NCI-H1105 (cell line): ENCODE measurements around the gene ATF1.
"Not testable (repeated sequence)": the region's sequence is repeated elsewhere in the genome, so short reads cannot be mapped to it uniquely, and the experiment has no call there.

Source experiments
- DNase-seq: peaks from one replicate; lab custom pipeline; 2025; lab: John Stamatoyannopoulos, UW

Gene ATF1

DNA sequence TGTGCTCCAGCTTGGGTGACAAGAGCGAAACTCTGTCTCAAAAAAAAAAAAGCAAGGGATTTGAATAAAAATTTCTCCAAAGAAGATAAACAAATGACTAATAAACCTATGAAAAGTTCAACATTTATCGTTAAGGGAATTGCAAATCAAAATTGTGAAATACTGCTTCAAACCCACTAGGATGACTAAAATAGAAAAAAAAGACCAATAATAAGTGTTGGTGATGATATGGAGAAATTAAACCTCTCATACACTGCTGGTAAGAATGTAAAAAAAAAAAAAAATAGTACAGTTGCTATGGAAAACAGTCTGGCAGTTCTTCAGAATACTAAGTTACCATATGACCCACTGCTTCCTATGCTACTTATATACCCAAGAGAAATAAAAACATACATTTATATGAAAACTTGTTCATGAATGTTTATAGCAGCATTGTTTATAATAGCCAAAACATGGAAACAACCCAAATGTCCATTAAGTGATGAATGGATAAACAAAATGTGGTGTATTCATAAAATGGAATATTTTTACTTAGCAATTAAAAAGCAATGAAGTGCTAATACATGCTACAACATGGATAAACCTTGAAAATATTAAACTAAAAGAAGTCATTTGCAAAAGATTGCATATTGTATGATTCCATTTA lies 39.5 kb downstream of the ATF1 start:
- no peak for DNase-seq

DNA sequence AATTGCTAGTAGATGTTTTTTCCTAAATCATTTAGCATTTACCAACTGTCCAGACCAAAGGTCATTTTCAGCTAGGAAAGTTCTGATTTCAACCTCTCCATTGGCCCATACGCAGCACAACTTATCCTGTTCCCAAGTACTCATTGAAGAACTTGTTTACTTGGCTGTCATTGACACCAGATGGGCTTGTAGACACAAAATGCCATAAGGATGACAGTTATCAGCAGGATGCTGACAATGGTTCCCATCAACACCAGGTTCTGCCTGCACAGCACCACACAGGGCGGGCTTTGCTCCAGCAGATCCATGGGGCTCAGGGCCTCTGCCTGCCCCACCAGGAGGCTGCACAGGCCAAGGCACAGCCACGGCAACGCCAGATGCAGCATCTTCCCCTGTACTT lies 42.3 kb downstream of the ATF1 start:
- no peak for DNase-seq

DNA sequence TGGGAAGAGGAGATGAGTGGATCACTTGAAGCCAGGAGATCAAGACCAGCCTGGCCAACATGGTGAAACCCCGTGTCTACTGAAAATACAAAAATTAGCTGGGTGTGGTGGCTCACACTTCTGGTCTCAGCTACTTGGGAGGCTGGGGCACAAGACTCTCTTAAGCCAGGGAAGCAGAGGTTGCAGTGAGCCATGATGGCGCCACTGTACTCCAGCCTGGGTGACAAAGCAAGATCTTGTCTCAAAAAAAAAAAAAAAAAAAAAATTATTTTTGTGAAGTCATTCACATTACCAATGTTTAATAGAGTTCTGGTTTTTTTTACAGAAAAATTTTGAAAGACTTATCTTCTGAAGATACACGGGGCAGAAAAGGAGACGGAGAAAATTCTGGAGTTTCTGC lies 45.2 kb downstream of the ATF1 start:
- not testable (repeated sequence) for DNase-seq

DNA sequence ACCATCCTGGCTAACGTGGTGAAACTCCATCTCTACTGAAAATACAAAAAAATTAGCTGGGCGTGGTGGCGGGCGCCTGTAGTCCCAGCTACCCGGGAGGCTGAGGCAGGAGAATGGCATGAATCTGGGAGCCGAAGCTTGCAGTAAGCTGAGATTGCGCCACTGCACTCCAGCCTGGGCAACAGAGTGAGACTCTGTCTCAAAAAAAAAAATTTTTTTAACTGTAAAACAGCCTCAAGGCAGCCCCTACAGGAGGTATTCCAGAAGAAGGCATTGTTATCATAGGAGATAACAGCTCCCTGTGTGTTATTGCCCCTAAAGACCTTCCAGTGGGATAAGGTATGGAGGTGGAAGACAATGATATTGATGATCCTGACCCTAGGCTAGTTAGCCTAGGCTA lies 51.0 kb downstream of the ATF1 start:
- DNase-seq, result not testable (repeated sequence)

DNA sequence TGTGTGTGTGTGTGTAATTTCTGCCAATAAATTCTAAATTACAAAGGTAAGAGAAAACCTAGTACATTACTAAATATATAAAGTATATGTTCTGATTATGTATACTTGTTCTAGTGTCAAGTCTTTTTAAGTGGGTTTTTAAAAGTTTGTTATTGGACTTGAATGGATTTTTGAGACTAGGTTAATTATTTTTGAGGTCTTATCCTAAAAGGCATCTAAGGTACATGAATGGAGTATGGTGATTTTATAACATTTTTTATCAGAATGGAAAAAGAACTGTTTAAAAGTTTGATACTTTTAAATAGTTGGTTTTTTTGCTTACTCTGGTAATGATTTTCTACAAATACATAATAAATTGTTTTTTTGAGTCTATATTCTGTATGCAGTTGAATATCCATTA lies 56.3 kb downstream of the ATF1 start:
- no peak for DNase-seq

- no peak for DNase-seq
Observed at GRCh38 chr12:50822082-50822481, 58.2 kb downstream of the ATF1 start.

DNA sequence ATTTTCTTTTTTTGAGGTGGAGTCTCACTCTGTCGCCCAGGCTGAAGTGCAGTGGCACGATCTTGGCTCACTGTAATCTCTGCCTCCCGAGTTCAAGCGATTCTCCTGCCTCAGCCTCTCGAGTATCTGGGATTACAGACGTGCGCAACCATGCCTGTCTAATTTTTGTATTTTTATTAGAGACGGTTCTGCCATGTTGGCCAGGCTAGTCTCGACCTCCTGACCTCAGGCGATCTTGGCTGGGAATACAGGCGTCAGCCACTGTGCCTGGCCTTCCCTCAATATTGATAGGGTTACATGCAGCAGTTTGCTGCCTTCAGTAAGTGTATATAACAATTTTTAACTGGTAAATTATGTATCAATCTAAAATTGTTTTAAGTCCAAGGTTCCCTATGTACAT lies 59.8 kb downstream of the ATF1 start:
- not testable (repeated sequence) for DNase-seq

- DNase-seq, result no peak
Observed at GRCh38 chr12:50824914-50825313, 61.0 kb downstream of the ATF1 start.

DNA sequence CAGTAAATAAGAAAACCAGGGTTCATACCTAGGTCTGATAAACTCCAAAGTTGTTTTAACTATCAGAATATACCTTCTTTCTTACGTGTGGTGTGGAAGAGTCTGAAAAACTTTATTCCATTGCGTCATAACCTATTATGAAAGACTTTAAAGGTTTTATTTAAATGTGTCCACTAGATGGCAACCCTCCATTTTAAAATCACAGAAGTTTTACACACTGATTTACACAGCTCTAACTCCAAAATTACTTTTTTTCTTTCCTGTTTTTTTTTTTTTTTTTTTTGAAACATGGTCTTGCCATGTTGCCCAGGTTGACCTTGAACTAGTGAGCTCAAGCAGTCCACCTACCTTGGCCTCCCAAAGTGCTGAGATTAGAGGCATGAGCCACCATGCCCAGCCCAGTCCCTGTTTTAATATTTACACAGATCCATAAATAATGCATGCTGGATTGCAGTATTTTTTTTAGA lies 61.5 kb downstream of the ATF1 start:
- DNase-seq, result no peak

DNA sequence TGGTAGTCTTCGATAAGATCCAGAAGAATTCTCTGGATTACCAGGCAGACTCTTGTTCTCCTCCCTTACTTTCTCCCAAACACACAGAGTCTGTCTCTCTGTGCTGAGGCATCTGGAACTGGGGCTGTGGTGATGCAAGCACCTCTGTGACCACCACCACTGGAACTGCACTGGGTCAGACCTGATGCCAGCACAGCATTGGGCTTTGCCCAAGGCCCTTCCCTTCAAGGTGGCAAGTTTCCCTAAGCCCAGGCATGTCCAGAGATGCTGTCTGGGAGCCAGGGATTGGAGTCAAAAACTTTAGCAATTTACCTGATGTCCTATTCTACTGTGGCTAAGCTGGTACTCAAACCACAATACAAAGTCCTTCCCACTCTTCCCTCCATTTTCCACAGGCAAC lies 64.2 kb downstream of the ATF1 start:
- no peak for DNase-seq

DNA sequence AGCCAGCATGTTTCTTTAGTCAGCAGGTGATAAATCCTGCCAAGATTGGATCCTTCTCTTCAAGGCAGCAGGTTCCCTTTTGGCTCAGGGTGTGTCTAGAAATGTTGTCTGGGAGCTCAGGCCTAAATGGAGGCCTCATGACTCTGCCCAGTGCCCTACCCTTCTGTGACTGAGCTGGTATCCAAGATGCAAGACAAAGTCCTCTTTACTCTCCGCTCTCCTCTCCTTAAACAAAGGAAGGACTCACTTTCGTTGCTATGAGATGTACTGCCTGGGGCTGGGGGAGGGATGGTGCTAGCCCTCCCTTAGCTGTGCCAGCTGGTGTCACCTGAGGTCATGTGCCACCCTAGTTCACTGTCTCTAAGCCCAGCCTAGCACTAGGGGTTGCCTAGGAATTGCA lies 65.0 kb downstream of the ATF1 start:
- DNase-seq, result no peak

- not testable (repeated sequence) for DNase-seq
Observed at GRCh38 chr12:50833801-50834200, 69.9 kb downstream of the ATF1 start.

GRCh38 chr12:50839042-50839441 lies 75.1 kb downstream of the ATF1 start:
- DNase-seq, result no peak

GRCh38 chr12:50840809-50841487 lies 77.0 kb downstream of the ATF1 start:
- DNase-seq, result no peak

GRCh38 chr12:50841716-50842531 lies 78.0 kb downstream of the ATF1 start:
- DNase-seq, result no peak

- no peak for DNase-seq
Observed at GRCh38 chr12:50842637-50843493, 79.0 kb downstream of the ATF1 start, which contains the start of gene TMPRSS12. Gene TMPRSS12 (plus strand): TSS chr12:50842926. CDS start chr12:50842965, 39 bp downstream.

DNA sequence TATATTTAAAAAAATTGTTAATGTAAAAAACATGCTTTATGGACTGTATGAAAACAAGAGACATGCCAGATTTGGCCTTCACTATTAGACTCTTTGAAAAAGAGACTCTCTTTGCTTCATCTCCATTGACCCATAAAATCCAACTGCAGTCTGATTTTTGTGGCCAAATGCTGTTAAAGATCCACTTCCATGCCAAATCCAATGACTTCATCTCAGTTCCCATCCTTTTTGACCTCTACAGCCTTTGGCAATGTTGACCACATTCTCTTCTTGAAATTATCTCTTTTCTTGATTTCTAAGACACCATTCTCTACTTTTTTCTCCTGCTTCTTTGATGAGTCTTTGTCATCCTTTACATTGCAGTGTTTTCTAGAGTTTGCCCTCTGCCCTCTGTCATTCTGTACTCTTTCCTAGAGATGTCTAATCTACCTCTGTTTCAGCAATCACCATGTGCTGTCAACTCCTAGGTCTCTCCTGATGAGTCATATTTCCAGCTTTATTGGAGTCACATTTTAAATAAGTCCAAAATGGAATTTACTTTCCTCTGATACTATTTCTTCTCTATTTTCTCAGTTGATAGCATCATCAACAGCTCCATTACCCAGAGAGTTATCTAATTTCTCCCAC lies 81.2 kb downstream of the ATF1 start:
- no peak for DNase-seq

DNA sequence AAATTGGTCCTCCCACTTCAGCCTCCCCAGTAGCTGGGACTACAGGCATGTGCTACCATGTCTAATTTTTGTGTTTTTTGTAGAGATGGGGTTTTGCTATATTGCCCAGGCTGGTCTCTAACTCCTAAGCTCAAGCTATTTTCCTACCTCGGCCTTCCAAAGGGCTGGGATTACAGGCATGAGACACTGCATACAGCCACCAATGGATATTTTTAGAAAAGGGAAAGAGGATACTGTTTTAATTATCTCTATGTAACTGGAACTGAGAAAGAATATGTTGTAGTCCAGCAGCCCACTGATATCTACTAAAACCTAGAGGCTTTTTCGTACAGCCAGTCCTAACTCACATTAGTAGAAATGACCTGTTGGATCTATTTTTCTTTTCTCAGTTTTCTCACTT lies 85.1 kb downstream of the ATF1 start:
- DNase-seq, result no peak

- DNase-seq, result not testable (repeated sequence)
Observed at GRCh38 chr12:50855218-50855617, 91.3 kb downstream of the ATF1 start.

DNA sequence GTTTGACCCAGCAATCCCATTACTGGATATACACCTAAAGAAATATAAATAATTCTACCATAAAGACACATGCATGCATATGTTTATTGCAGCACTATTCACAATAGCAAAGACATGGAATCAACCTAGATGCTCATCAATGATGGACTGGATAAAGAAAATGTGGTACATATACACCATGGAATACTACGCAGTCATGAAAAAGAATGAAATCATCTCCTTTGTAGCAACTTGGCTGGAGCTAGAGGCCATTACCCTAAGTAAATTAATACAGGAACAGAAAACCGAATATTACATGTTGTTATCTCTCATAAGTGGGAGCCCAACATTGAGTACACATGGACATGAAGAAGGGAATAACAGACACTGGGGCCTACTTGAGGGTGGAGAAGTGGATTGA lies 91.8 kb downstream of the ATF1 start:
- DNase-seq, result not testable (repeated sequence)

- DNase-seq, result no peak
Observed at GRCh38 chr12:50859621-50860310, 95.9 kb downstream of the ATF1 start.
